Stimulated activated CD4-positive, alpha-beta T cell treated with anti-CD3 and anti-CD28 coated beads, Interleukin-1b, Interleukin-23, amount 100 ng/mL, for 1 hour (primary cell): Measurements from ENCODE around the gene MEGF11.

Experiments
- DNase-seq, 2 donors: peaks; one replicate each; pipeline ENCODE4 v3.0.0-alpha.2; 2020; ENCODE audit warnings: low read depth in 2 of 2

MEGF11 gene

DNA sequence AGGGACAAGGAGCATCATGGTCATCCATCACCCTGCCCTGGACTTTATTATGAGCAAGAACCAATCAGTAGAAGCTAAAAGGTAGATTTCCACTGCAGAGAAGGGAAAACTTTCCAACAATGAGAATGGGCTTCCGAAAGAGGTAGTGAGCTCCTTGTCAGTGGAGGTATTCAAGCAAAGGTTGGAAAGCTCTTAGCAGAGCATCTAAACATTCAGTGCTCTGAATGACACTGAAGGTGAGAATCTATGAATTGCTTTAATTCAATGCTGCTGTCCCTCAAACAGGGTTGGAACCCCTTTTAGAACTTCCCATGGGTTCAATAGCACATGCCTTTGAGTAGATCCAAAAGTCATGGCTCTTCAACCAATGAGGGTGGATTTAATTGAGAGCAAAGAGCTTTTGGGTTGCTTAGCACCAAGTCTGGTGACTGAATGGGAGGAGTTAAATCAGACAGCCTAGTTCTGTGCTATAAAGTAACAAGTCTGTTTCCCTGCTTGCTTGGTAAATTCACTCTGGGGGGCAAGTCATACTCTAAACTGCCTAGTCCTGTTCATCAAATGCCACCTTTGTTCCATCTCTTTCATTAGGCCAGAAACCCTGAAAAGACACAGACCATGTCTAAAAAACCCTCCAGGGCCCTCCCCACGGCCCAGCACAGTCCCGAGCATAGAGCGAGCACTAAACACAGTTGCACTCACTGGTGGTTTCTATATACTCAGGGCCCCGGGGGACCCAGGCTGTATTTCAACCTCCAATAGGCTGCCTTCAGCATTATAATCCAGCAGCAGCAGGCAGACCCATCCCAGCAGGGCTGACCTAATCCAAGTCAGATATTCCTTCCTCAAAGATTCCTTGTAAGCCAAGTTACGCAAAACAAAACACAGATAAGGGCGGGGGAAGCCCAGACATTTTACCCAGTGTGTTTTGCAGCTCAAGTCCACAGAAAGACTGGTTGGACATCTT, 161.2 kb downstream of the MEGF11 start:
- no peak for DNase-seq

DNA sequence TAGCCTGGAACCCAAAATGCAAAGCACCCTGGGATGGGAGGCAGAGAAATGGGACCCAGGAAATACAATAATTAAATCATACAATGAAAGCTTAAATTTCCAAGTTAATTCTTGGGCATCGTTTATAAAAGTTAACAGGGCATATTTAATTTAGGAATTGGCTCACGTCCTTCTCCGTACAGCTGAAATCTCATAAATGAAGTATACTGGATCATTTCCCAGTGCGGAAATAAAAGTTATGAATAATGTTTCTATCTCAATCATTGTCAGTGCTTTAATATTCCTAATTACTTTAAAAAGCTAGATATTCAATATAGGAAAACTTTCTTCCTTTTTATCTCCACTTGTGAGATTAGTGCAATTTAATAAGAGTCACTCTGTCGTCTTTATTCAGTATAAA, 164.0 kb downstream of the MEGF11 start:
- no peak for DNase-seq

DNA sequence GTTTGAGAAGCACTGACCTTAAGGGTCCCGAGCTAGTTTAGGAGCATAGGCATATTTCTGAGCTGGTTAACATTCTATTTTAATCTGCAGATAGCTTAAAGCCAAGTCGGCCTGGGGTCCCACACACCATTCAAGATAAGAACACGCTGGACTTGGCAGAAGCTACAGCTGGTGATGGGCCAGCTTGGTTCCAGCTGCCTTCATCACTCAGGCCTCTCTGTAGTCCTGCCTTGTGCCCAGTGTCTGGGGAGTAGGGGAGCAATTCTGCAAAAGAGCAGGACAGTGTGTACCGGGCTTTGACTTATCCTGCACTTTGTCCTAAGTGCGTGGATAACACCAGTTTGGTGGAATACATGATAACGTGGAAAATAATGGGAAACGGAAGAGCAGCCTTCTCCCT, 164.5 kb downstream of the MEGF11 start:
- no peak for DNase-seq

DNA sequence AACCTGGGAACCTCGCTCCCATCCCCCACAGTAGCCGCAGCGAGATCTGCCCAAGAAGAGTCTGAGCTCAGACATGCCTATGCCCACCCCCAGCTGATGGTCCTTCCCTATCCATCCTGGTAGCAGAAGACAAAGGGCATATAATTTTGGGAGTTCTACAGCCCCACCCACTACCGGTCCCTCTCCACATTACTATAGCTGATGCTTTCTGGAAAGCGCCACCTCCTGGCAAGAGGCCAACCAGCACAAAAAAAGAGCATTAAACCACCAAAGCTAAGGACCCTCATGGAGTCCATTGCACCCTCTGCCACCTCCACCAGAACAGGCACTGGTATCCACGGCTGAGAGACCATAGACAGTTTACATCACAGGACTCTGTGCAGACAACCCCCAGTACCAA, 168.4 kb downstream of the MEGF11 start:
- DNase-seq, result no peak

DNA sequence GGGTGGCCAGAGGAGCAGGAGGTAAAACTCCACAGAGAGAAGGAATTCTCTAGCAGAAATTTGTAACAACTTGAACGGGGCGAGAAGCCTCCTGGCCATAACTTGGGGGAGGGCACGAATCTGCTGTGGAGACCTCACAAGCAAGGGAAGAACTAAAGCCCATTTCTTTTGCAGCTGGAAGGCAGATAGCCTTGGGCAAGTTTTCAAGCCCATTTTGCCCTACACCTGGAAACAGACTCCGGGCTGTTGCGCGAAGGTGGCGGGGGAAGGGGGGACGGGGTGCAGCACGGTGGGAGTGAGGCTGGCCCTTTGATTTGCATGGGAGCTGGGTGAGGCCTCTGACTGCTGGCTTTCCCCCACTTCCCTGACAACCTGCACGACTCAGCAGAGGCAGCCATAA, 168.8 kb downstream of the MEGF11 start:
- DNase-seq, result no peak

DNA sequence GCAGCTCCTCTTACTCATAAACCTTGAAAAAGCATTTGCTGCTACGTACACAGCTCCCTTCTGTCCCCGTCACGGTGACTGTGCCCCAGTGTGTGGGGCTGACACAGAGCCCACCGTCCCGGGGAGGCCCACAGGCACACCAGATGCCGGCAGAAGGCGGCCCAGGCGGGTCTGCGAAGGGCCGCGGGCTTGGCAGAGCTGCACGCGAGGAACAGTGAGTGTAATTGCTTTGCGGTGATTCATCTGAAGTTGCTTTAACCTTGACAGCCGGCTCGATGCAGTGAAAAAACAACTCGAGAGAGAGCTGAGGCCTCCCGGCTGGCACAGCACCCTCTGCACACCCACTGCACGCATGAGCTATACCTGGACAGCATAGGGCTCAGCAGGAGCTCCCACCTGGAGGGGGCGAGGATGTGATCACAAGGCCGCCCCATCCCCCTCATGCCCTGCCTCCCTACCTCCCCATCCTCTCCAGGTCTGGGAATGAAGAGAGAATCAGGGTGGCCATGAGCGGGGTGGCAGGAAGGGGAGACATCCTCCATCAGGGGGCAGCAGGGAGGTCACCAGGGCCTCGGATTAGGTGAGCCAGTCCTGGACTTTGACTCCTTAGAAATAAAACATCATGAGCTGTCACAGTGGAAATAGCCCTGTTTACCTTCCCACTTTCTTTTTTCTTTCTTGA, 172.7 kb downstream of the MEGF11 start:
- DNase-seq, result no peak

DNA sequence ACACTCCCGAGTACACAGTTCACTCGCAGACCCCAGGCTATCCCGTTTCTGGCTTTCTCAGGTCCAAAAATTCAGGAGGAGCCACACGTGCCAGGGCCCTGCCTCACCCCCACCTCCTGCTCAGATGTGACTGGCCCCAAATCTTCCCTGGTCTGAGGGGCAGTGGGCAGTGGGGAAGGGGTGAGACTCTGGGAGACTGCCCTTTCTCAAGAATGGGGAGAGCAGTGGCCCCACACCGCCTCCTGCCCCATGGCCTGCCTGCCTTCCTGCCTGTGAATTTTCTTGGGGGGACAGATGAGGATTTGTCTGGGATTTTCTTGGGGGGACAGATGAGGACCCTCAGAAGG, 174.6 kb downstream of the MEGF11 start:
- DNase-seq, result no peak

DNA sequence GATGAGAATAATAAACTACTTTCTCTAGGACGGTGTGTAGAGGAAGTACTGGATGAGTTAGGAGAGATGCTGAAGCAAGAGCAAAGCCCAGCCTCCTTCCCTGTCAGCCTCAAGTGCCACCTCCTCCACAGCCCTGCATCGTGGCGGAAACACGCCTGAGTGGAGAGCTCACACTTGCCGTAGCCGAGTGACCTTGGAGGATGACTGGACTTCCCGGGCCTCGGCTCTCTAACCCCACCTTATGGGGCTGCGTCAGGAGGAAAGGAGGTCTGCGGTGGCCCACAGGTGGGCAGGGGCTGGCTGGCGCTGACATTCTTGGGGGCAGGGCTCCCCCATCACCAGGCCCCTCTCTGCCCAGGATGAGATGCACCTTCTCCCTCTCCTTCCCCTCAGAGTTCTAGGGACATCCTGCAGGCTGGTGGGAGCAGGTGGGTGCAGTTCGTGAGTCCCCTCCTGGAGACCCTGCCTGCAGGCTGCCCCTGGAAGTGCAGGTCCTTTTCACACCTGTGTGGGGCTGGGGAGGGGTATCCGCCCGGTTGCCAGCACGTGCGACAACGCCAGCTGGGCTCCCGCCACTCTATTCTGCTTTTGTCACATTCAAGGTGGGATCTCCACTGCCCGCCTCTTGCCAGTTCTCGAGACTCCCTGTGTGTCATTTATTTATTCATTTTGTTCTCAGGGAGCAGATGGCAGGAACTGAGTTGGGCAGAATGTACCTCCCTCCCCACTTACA, 175.2 kb downstream of the MEGF11 start:
- no peak for DNase-seq

DNA sequence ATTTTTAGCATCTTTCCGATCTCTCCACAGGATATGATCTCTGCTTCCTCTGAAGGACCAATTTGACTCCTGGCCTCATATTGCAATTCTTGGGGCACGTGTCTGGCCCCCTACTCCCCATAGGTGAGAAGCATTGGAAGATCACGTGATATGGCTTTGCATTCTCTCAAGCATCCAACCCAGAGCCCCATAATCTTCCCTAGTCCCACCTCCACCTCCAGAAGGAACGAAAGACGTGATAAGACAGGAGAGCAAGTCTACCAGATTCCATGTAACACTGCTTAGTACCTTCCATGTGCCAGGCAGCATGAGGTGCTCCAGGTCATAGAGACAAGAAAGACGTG, 176.3 kb downstream of the MEGF11 start:
- DNase-seq, result no peak

DNA sequence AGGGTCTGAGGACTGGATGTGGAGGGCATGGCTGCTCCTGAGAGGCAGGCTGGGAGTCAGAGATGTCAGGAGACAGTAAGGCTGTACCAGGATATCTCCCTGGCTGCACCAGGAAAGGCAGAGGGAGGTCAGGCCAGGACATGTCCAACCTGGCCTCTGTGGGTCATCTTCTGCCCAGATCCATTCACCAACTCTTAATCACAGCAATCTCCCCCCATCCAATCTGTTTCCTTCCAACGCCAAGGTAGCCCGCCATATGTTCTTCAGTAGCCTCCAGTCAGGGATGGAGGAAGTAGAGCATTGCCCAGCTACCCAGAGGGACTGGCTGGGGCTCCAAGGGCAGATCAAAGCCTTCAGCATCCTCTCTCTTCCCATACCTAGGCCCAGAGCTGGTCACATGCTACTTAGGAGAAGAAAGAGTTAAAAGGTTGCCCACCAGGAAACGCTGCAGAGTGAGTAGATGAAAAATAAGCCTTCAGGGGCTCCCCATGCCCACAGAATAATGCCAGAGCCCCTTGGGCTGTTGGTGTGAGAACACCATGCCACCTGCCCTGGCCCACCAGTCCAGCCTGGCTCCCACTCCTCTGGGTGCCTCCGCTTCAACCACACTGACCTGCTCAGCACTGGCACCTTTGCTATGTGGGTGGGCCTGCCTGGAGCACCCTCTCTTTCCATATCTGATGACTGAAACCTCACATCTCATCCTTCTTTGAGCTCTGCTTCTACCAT, 176.8 kb downstream of the MEGF11 start:
- DNase-seq, result no peak

DNA sequence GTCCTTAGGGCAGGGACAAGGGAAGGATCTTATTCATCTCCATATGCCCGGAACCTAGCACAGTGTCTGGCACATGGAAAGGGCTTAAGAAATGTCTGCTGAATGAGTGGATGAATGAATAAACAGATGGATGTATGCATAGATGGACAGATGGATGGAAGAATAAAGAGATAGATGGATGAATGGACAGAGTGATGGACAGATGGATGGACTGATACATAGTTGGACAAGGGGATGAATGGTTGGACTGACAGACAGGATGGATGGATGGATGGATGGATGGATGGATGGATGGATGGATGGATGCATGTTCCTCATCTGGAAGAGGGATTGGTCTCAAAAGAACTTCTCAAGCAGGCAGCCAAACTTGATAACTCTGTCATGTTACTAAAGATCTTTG, 177.6 kb downstream of the MEGF11 start:
- DNase-seq, result no peak

DNA sequence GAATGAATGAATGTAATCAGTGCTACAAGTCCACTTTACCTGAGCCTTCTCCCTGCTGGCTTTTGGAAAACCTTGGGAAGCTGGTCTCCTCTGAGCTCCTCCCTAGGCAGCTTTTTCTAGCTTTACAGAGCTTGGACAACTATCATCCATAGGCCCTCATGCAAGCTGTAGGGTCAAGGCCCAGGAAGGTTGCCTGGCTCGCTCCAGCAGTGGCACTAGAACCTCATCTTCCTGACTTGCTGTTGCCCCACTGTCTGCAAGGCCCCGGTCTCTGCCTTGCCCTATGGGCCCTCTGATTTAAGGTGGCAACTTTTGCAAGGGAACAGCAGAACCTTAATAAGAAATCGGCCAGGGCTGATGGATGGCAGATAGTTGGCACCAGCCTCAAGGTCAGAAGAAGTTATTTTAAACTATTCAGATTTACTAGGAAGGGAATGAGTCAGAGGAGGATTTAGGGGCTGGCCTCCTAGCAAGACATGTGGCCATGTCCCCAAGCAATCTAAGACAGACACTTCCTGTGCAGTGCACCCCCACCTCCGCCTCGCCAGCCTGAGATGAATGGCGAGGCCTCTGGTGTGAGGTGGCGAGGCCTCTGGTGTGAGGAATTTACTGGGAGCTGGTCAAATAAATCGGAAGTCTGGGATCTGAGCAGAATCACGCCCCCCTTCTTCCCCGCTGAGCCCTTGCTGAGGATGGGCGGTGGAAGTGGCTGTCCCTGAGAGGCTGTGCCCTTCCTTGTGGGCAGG, 180.8 kb downstream of the MEGF11 start:
- no peak for DNase-seq

DNA sequence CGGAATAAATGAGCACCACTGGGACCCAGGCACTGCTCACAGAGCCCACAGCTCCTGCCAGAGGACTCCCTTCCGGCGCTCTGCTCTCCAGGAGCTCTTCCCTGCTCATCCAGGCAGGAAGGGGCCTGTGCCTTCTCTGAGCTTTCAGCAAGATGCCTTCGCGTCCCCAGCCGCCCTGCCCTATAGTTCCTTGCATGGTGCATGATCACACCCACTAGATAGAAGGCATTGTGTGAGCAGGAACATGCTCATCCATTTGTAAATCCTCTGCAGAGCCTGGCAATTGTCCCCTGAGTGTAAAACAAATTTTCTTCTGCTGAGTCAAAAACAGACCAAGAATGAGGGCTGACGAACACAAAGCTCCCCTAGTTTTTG, 181.6 kb downstream of the MEGF11 start:
- no peak for DNase-seq

DNA sequence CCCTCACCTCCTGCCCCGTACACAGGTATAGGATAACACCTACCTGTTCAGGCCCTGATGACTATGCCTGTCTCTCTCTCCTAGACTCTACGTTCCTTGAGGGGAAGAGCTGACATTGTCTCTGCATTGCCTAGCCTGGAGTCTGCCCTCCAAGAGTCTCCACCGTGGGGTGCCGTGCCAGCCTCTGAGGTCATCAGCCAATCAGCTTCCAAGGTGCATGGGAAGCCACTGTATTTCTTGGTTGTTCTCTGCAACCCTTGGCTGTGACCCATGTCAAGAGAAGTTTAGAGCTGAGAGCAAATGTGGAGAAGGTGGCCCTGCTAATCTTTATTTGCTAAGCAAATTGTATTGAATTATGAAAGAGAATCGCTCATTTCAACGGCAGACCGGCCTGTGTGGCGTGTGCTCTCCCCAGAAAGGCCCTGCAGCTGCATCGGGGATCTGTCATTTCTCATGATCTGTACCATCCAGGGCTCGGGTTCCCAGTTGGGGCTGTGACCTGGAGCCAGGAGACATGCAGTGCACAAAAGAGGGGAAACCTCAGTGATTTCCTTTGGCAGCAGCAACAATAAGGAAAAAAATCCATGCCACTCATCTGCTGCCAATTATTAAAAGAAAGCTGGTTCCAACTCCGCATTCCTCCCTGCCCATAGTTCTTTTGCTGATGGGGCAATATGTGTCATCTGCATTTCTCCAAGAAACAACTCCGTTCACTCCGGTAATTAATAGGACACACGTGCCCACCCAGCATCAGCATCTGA, 182.2 kb downstream of the MEGF11 start:
- DNase-seq, result no peak

DNA sequence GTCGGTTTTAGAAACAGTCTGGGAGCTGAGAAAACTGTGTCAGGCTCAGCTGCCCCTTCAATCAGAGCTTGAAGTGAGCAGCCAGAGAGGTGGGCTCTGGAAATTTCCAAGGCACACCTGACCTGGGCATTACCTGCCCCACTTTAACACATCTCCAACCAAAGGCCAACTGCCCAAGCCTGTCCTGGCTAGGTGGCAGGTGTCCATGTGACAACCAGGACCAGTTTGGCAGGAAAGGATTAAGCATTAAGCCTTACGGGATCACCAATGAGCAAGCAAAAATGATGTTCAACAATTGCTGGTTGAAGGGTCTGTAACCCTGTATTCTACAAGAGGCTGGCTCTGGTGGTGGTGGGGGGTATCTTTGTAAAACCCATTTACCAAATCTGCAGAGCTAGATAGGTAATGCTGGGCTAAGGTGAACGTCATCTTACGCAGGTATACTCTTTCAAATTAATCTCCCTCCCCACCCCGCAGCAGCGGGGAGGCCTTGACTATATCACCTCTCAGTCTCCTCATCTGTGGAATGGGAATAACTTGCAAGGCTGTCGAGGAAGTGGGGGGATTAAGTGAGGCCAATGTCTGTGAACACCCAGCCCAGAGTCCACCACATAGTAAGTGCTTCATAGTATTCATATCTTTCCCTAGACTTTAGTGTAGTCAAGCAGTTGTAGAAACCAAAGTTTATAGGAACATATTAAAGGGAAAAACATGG, 183.2 kb downstream of the MEGF11 start:
- DNase-seq, result no peak

DNA sequence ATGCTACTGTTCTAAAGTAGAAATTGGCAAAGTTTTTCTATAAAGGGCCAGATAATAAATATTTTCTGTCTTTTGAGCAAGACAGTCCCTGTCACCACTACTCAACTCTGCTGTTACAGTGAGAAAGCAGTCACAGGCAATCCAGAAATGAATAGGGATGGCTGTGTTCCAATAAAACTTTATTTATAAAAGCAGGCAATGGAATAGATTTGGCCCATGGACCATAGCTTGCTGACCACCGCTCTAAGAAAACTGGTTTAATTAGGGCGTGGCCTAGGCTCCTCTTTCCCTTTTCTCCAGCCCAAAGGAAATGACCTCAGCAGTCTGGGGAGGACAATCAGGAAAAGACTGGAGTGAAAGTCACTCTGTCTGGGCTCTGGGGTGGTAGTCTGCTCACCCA, 183.8 kb downstream of the MEGF11 start:
- no peak for DNase-seq

DNA sequence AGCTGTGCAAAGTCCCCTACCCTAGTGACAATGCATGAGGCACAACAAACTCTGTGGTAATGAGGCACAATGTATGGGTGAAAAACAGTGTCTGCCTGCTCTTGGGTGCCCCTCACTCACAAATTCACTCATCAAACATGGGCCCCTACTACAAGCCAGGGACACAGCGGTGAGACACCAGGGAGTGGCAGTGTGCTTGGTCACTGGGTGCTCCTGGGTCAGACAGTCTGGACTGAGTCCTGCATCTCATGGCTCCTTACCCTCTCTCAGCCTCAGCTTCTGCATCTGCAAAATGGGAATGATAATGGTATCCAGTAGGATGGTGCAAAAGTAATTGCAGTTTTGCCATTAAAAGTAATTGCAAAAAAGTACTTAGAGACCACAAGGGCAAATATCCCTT, 184.7 kb downstream of the MEGF11 start:
- no peak for DNase-seq

DNA sequence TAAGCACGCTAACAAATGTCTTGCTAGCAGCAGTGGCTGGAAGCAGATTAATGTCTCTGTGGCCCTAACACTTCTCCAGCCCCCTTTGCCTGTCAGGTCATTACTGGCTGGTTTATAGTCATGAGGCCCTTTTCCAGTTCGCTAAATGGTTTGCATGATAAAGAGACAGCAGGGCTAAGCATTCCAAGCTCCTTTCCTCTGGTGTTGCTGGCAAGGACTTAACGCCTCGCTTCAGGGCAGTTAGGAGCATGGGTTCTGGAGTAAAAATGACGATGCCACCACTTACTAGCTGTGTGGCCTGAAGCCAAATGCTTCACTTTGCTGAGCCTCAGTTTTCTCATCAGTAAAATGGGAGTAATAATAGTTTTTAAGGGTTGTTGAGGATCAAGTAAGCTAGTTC, 185.9 kb downstream of the MEGF11 start:
- no peak for DNase-seq

DNA sequence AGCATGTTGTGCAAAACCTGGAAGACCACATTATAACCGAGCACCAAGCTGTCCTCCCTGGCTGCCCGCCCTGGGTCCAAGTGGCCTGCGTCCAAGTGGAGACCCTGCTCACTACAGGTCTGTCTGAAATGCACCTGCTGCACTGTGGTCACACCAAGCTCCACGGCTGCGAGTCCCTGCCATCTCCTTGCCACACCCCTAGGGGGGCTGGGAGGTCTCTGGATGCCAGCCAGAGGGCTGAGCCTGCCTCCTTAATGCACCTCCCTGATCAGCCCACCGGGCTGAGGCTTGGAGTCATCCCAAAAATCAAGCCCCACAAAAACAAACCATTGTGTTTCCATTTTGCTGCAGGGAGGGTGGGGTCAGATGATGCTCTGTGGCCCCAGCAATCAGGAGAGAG, 187.1 kb downstream of the MEGF11 start:
- no peak for DNase-seq

DNA sequence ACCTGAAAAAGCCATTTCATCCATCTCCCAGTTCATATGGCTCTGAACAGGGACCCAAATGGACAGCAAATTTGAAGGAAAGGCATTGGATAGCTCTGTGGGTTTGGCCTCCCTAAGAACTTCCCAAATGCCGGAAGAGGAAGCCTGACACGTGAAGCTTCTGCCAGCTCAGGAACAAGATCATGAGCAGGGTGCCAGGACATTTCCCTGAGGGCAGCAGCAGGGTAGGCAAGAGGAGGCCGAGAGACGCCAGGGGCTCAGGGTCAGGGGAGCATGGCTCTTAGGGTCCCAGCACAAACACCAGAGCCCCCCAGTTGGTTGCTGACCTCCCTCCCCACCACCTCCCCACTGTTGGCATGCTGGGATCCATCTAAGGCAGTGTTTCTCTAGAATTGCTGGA, 187.5 kb downstream of the MEGF11 start:
- DNase-seq, result no peak
